HS-27A (cell line): ENCODE measurements around the gene INHBC.
"Not testable (repeated sequence)": the region's sequence is repeated elsewhere in the genome, so short reads cannot be mapped to it uniquely, and the experiment has no call there.

Source experiments
- DNase-seq: peaks from one replicate; pipeline ENCODE4 v3.0.0-alpha.2; 2012; ENCODE audit warnings: low read depth, missing footprints

The INHBC gene

GRCh38 chr12:57487055-57487596, 52.5 kb downstream of the INHBC start:
- DNase-seq, result no peak

GRCh38 chr12:57487597-57488401, 53.2 kb downstream of the INHBC start, which contains the start of gene MARS1:
Gene MARS1 (plus strand): TSS chr12:57488068. CDS start chr12:57488091, 23 bp downstream.
- DNase-seq, result peak; percentile 89

DNA sequence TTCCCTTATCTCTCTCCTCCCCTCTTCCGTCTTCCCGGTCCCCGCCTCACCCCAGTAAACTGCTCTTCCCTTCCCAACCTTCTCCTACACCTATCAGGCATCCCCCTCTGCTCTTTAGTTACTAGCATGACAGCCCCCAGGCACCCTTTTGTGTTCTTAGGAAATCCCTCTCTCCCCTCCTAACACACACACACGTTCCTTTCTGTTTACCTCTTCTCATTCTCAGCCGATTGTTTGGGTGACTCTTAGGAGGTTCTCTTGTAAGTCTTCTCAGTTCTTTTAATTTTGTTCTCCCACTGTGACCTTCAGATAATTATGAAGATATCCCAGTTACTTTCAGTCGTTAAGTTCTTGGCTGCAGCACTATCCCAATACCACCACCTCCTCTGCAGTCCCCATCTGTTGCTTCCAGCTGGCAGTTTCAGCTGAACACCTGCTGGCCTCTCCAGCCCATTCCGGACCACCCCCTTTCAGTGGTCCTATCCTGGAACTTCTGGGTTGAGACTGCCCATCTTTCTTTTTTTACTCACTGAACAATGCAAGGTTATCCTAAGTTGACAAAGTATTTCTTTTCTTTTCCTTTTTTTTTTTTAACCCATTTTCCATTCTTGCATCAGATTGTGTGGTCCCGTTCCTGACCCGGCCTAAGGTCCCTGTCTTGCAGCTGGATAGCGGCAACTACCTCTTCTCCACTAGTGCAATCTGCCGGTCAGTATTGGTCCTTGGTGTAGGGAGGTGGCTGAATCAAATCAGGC, 54.0 kb downstream of the INHBC start:
- no peak for DNase-seq

- DNase-seq, result no peak
These were observed 54.6 kb downstream of the INHBC start for GRCh38 chr12:57489157-57489641.

DNA sequence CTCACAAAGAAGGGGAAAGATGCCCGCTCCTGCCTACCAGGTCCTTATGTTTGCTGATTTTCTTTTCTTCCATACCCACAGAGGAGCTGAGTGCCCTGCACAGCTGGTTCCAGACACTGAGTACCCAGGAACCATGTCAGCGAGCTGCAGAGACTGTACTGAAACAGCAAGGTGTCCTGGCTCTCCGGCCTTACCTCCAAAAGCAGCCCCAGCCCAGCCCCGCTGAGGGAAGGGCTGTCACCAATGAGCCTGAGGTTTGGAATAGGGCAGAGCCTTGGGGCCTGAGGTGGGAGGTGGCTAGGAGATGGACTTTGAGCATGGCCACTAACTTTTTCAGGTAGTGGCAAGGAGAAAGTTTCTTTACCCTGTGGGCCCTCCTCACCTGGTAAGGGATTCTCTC, 55.5 kb downstream of the INHBC start:
- DNase-seq, result no peak

GRCh38 chr12:57491393-57492280, 57.1 kb downstream of the INHBC start:
- no peak for DNase-seq

DNA sequence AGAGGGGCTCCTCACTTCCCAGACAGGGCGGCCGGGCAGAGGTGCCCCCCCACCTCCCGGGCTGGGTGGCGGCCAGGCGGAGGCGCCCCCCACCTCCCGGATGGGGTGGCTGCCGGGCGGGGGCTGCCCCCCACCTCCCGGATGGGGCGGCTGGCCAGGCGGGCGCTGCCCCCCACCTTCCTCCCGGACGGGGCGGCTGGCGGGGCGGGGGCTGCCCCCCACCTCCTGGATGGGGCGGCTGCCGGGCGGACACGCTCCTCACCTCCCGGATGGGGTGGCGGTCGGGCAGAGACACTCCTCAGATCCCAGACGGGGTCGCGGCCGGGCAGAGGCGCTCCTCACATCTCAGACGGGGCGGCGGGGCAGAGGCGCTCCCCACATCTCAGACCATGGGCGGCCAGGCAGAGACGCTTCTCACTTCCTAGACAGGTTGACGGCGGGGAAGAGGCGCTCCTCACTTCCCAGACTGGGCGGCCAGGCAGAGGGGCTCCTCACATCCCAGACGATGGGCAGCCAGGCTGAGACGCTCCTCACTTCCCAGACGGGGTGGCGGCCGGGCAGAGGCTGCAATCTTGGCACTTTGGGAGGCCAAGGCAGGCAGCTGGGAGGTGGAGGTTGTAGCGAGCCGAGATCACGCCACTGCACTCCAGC, 60.6 kb downstream of the INHBC start:
- DNase-seq, result not testable (repeated sequence)

DNA sequence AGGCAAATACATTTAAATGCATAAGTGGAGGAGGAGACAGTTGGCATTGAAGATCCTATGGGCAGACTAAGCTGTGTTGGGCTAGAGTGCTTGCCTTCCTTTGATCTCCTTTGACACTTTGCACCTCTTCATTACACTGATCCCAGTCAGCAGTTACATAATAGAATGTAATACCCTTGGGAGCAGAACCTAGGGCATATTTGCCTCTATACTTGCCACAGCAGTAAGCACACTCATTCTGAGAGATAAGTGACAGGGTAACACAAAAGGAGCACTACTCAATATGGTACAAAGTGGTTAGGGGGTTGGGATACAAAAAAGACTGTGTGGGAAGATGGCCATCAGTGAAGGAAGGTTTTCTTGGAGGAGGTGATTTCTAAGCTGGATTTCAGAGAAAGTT, 62.2 kb downstream of the INHBC start:
- no peak for DNase-seq

GRCh38 chr12:57497223-57498131, 62.9 kb downstream of the INHBC start:
- no peak for DNase-seq

DNA sequence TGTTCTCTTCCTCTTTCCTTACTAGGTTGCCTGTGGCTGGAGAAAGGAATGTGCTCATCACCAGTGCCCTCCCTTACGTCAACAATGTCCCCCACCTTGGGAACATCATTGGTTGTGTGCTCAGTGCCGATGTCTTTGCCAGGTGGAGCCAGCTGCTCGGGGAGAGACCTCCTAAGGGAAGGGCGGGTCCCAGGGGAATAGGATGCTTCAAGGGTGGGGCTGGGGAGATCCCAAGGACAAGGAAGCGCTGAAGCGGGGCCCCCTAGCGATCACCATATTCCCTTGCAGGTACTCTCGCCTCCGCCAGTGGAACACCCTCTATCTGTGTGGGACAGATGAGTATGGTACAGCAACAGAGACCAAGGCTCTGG, 63.5 kb downstream of the INHBC start:
- DNase-seq, result no peak

- DNase-seq, result no peak
These were observed 64.0 kb downstream of the INHBC start for GRCh38 chr12:57498571-57498970.

DNA sequence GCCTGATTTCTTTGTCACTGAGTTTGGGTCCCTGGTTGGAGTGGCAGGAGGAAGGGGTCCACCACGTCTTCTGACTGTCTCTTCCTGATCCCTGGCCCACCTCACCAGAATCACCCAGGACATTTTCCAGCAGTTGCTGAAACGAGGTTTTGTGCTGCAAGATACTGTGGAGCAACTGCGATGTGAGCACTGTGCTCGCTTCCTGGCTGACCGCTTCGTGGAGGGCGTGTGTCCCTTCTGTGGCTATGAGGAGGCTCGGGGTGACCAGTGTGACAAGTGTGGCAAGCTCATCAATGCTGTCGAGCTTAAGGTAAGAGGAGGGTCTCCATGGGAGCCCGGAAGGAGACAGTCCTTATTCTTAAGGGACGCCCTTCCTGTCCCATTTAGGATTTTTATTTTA, 65.6 kb downstream of the INHBC start:
- DNase-seq, result no peak
